Measurements from ENCODE around the gene RPS6KA2. TPM values are rescaled to one million over a fixed set of nuclear protein-coding genes. Genes with fewer than 3 reads are reported as not detected.

RPS6KA2 gene
- total RNA-seq, 1 experiment from 2014 or later = 12.3 TPM

- H3K9ac ChIP-seq (ENCODE audit: extremely low read depth, insufficient read length, low read length) = no peak overlapping the region
- TF ChIP-seq CTCF (conservative IDR thresholded peaks at IDR 0.05) = no peak
- no peak overlapping the region for H2BK20ac ChIP-seq (ENCODE audit: low read depth, low read length, poor library complexity, severe bottlenecking)
- H4K91ac ChIP-seq (ENCODE audit: insufficient read length, low read depth, low read length) = no peak overlapping the region
- no peak overlapping the region for H2BK5ac ChIP-seq (ENCODE audit: insufficient read length, low read length)
- H3K4me2 ChIP-seq (ENCODE audit: insufficient read depth, insufficient read length, low read length) = no peak overlapping the region
- Mint-ChIP-seq H3K27me3 (ENCODE audit: low read depth) (peaks cover 2% of the 10 kb centered on the region; the same call in 1 of the 2 replicates), H3K36me3 (ENCODE audit: insufficient read depth in 1 of 3, low read depth in 3 of 3) (peaks cover 0 to 5% (median 0%) of the 10 kb centered on the region in 3 experiments; a peak in 2 of 7 replicates), H3K27ac (peak overlapping the region; percentile 20 to 95 (median 39); a peak in 4 of 7 replicates), H3K9me3 (no peaks in the 10 kb centered on the region), H3K4me1 (peaks cover 31 to 34% of the 10 kb centered on the region in 2 experiments), H3K4me3 (peak overlapping the region in 1 of 2 experiments; percentile 29; a peak in 1 of 5 replicates)
- H3K27me3 ChIP-seq (ENCODE audit: insufficient read depth, low read length) = no peaks in the 10 kb centered on the region
- DNase-seq = peak; percentile 68
- H2BK120ac ChIP-seq (ENCODE audit: low read depth, low read length, poor library complexity, severe bottlenecking) = no peak overlapping the region
- no peak overlapping the region for H3T11ph ChIP-seq (ENCODE audit: low read length)
- H3K4me1 ChIP-seq (ENCODE audit: insufficient read depth, low read length) = peaks cover 4% of the 10 kb centered on the region; the same call in 1 of the 2 replicates
- H3K4ac ChIP-seq (ENCODE audit: low read depth, low read length) = no peak overlapping the region
- no peak overlapping the region for H3K18ac ChIP-seq (ENCODE audit: insufficient read length, low read depth, low read length)
- H4K8ac ChIP-seq (replicated peaks; ENCODE audit: insufficient read length, low read depth, low read length) = no peak overlapping the region
- no peaks in the 10 kb centered on the region; the same call in 1 of the 2 replicates for H3K79me2 ChIP-seq (ENCODE audit: insufficient read depth, low read length)
- no peak overlapping the region for H3K56ac ChIP-seq (ENCODE audit: insufficient read length, low read depth, low read length)
- no peaks in the 10 kb centered on the region for H3K9me3 ChIP-seq (ENCODE audit: control insufficient read depth, low read depth, low read length)
- no peaks in the 10 kb centered on the region for H3K23me2 ChIP-seq (ENCODE audit: insufficient read length, low read depth, low read length, poor library complexity, severe bottlenecking)
- no peak overlapping the region for H2AK5ac ChIP-seq (ENCODE audit: insufficient read length, low read length)
- H3K27ac ChIP-seq (ENCODE audit: insufficient read length, low read depth, low read length) = no peak overlapping the region
- H3K79me1 ChIP-seq (ENCODE audit: insufficient read depth, low read depth, low read length, poor library complexity, severe bottlenecking) = no peaks in the 10 kb centered on the region
- H2BK15ac ChIP-seq (ENCODE audit: low read depth, low read length) = no peak overlapping the region
- no peak overlapping the region for H4K5ac ChIP-seq (ENCODE audit: insufficient read length, low read depth, low read length)
- no CpG with 5 or more reads among the region's 16 CpGs for WGBS (ENCODE audit: extremely low coverage, insufficient read length, low lambda C conversion rate)
- H2BK12ac ChIP-seq (ENCODE audit: insufficient read length, low read depth, low read length) = no peak overlapping the region
- H3K14ac ChIP-seq (ENCODE audit: insufficient read depth, low read length) = no peak overlapping the region
- no peak overlapping the region for H2AFZ ChIP-seq (ENCODE audit: low read length)
- no peak overlapping the region for H3K23ac ChIP-seq (ENCODE audit: insufficient read length, low read depth, low read length)
- H4K20me1 ChIP-seq (ENCODE audit: control insufficient read depth, insufficient read depth, insufficient read length) = no peaks in the 10 kb centered on the region
These were observed 75.1 kb downstream of the RPS6KA2 start for GRCh38 chr6:166551754-166552495.
